Coronary artery (tissue), 2 donors: ENCODE measurements around the gene LGALS4.
"Not testable (repeated sequence)": the region's sequence is repeated elsewhere in the genome, so short reads cannot be mapped to it uniquely, and the experiment has no call there.

Experiments used
- DNase-seq: peaks from one replicate; pipeline ENCODE4 v3.0.0-alpha.2; 2017; ENCODE audit warnings: low spot score
- H3K27ac ChIP-seq, 2 donors: fragments of 200-600 bp; sonication (generic); one replicate each; pipeline ENCODE4 v1.5.1; 2016 to 2019
- H3K4me3 ChIP-seq: fragments of 200-600 bp; sonication (generic); 2 replicates; pipeline ENCODE4 v1.5.1; 2016; ENCODE audit warnings: mild to moderate bottlenecking, moderate library complexity
- CTCF ChIP-seq: fragments of 200-600 bp; sonication (generic); IDR thresholded peaks from one replicate; pipeline ENCODE4 v1.5.1; 2019; ENCODE audit warnings: antibody characterized with exemption

LGALS4 gene

GRCh38 chr19:38796154-38796553 lies 16.6 kb downstream of the LGALS4 start:
- H3K27ac ChIP-seq, result no peak overlapping the region
- H3K4me3 ChIP-seq, result no peak overlapping the region
- no peak for TF ChIP-seq CTCF
- no peak for DNase-seq

- TF ChIP-seq CTCF, result no peak
- Histone ChIP-seq H3K4me3 (no peak overlapping the region), H3K27ac (no peak overlapping the region)
- no peak for DNase-seq
These were observed 17.2 kb downstream of the LGALS4 start for GRCh38 chr19:38795549-38795948.

- no peak for TF ChIP-seq CTCF
- no peak for DNase-seq
- Histone ChIP-seq H3K27ac (no peak overlapping the region), H3K4me3 (no peak overlapping the region)
These were observed 19.1 kb downstream of the LGALS4 start for GRCh38 chr19:38793671-38794070.

- H3K27ac ChIP-seq, result no peak overlapping the region
- DNase-seq, result no peak
- TF ChIP-seq CTCF, result no peak
- H3K4me3 ChIP-seq, result no peak overlapping the region
These were observed 19.6 kb downstream of the LGALS4 start for GRCh38 chr19:38793177-38793576.

- TF ChIP-seq CTCF, result no peak
- Histone ChIP-seq H3K4me3 (peak overlapping the region; percentile 64), H3K27ac (peak overlapping the region in 1 of 2 donors; percentile 13)
- no peak for DNase-seq
These were observed 20.3 kb downstream of the LGALS4 start for GRCh38 chr19:38792250-38793111.

- DNase-seq, H3K27ac ChIP-seq: not testable (repeated sequence)
- peak overlapping the region; percentile 49 for H3K4me3 ChIP-seq
These were observed 21.2 kb downstream of the LGALS4 start for GRCh38 chr19:38791451-38792064.

GRCh38 chr19:38790507-38791403 lies 22.0 kb downstream of the LGALS4 start:
- not testable (repeated sequence) for H3K27ac ChIP-seq, DNase-seq
- H3K4me3 ChIP-seq, result peak overlapping the region; percentile 49
